NT2/D1 (cell line): Measurements from ENCODE around the gene PAQR4.

Source experiments
- SUZ12 ChIP-seq: IDR thresholded peaks from 2 replicates; pipeline ENCODE4 v1.6.1; 2011; ENCODE audit not compliant: insufficient read length, insufficient read depth; ENCODE audit errors: extremely low read depth
- YY1 ChIP-seq: IDR thresholded peaks from 2 replicates; pipeline ENCODE4 v1.6.1; 2011; ENCODE audit not compliant: insufficient read length, insufficient read depth
- ZNF274 ChIP-seq: IDR thresholded peaks from 2 replicates; pipeline ENCODE4 v1.6.1; 2011; ENCODE audit warnings: mild to moderate bottlenecking, low read depth, low read length

- TF ChIP-seq ZNF274: no peak
- no peak for TF ChIP-seq SUZ12
- TF ChIP-seq YY1: no peak
Observed at GRCh38 chr16:2967211-2967631, 1.9 kb upstream of the PAQR4 start.
